K562 (cell line): ENCODE measurements around the gene FLRT1. TPM values are rescaled to one million over a fixed set of nuclear protein-coding genes. Genes with fewer than 3 reads are reported as not detected.

Source experiments
- POLR2B ChIP-seq: fragments of 450-650 bp; IDR thresholded peaks from 2 replicates; pipeline ENCODE4 v1.6.1; 2018; ENCODE audit warnings: low read depth; ENCODE audit not compliant: partially characterized antibody
- ZBTB1 ChIP-seq: sonication (generic); formaldehyde crosslinking; IDR thresholded peaks from 2 replicates; pipeline ENCODE4 v1.8.1; 2023; ENCODE audit warnings: missing genetic modification reagents, low read depth, mild to moderate bottlenecking, borderline replicate concordance
- polyA plus RNA-seq, 8 experiments: library from polyadenylated mRNA; depleted of rRNA in 4 of 8; stranded (reverse) in 5 of 8; unstranded in 3 of 8; fragments of >200 nt; fragmentation: Nextera tagmentation in 2 of 8; fragmentation: Illumina TruSeq in 1 of 8; extraction: Ambion mirVana in 2 of 8; extraction: Trizol in 1 of 8; gene quantifications; 2 replicates each; pipeline versions ENCODE4 v1.2.1 to v1.2.3, GENCODE V29; 2011 to 2014; ENCODE audit warnings: inconsistent platforms in 1 of 8, missing spikeins in 1 of 8
- total RNA-seq, 7 experiments: library from RNA; depleted of rRNA in 6 of 7; stranded (reverse); fragments of >200 nt in 6 of 7; fragmentation: Illumina TruSeq in 2 of 7; extraction: Trizol in 2 of 7; gene quantifications; 2 replicates each; pipeline versions ENCODE4 v1.2.1 to v1.2.3, GENCODE V29; 2011 to 2021; ENCODE audit warnings: low replicate concordance in 1 of 7
- TF ChIP-seq, protein P1 (sequence below): fragments of 200-600 bp; sonication (generic); IDR thresholded peaks from one replicate; pipeline ENCODE4 v1.6.1; 2012; ENCODE audit warnings: mild to moderate bottlenecking, low read depth, low read length, inconsistent platforms
- TF ChIP-seq, protein P2 (sequence below): IDR thresholded peaks from 2 replicates; pipeline ENCODE4 v1.6.1; 2014; ENCODE audit warnings: antibody characterized with exemption
- TF ChIP-seq, protein P3 (sequence below): IDR thresholded peaks from 3 replicates; pipeline ENCODE4 v1.6.1; 2011; ENCODE audit warnings: borderline replicate concordance, mild to moderate bottlenecking; ENCODE audit not compliant: insufficient read length, insufficient read depth

The FLRT1 gene
- total and polyA plus RNA-seq, 9 of the 15 experiments (the other 6 are each of a cell fraction or from before 2014, with no cell fraction given) = not detected

DNA sequence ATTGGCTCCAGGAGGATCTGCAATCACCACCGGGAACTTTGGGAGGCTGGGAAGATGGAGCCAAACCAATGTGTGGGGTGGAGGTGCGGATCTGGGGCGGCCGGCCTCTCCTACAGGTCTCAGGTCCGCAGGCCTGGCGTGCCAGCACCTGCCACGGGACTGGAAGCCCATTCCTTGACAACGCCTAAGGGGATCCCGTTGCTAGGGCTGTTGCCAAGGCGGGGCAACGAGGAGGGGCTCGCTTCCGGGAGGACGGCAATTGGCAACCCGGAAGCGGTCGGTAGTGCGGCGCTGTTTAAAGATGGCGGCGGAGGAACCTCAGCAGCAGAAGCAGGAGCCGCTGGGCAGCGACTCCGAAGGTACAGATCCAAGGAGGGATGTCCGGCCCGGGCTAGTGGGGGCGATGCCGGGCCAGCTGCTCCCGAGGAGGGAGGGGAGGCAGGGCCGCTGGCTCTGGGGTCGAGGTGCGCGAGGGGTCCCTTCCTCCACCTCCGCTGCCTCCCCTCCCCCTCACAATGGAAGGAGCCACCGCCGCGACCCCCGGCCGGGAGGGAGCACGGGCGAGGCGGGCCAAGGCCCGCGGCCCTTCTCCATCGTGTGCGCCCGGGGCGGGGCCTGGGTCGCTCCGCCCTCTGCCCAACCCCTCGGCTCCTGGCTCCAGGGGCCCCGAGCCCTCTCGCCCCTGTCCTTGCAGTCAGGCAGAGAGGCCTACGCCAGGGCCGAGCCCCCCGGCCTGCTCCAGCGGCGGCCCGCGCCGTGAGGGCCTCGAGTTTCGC lies 49.4 kb upstream of the FLRT1 start, which contains the start of gene OTUB1 (continued):
- TF ChIP-seq, protein P1, sequence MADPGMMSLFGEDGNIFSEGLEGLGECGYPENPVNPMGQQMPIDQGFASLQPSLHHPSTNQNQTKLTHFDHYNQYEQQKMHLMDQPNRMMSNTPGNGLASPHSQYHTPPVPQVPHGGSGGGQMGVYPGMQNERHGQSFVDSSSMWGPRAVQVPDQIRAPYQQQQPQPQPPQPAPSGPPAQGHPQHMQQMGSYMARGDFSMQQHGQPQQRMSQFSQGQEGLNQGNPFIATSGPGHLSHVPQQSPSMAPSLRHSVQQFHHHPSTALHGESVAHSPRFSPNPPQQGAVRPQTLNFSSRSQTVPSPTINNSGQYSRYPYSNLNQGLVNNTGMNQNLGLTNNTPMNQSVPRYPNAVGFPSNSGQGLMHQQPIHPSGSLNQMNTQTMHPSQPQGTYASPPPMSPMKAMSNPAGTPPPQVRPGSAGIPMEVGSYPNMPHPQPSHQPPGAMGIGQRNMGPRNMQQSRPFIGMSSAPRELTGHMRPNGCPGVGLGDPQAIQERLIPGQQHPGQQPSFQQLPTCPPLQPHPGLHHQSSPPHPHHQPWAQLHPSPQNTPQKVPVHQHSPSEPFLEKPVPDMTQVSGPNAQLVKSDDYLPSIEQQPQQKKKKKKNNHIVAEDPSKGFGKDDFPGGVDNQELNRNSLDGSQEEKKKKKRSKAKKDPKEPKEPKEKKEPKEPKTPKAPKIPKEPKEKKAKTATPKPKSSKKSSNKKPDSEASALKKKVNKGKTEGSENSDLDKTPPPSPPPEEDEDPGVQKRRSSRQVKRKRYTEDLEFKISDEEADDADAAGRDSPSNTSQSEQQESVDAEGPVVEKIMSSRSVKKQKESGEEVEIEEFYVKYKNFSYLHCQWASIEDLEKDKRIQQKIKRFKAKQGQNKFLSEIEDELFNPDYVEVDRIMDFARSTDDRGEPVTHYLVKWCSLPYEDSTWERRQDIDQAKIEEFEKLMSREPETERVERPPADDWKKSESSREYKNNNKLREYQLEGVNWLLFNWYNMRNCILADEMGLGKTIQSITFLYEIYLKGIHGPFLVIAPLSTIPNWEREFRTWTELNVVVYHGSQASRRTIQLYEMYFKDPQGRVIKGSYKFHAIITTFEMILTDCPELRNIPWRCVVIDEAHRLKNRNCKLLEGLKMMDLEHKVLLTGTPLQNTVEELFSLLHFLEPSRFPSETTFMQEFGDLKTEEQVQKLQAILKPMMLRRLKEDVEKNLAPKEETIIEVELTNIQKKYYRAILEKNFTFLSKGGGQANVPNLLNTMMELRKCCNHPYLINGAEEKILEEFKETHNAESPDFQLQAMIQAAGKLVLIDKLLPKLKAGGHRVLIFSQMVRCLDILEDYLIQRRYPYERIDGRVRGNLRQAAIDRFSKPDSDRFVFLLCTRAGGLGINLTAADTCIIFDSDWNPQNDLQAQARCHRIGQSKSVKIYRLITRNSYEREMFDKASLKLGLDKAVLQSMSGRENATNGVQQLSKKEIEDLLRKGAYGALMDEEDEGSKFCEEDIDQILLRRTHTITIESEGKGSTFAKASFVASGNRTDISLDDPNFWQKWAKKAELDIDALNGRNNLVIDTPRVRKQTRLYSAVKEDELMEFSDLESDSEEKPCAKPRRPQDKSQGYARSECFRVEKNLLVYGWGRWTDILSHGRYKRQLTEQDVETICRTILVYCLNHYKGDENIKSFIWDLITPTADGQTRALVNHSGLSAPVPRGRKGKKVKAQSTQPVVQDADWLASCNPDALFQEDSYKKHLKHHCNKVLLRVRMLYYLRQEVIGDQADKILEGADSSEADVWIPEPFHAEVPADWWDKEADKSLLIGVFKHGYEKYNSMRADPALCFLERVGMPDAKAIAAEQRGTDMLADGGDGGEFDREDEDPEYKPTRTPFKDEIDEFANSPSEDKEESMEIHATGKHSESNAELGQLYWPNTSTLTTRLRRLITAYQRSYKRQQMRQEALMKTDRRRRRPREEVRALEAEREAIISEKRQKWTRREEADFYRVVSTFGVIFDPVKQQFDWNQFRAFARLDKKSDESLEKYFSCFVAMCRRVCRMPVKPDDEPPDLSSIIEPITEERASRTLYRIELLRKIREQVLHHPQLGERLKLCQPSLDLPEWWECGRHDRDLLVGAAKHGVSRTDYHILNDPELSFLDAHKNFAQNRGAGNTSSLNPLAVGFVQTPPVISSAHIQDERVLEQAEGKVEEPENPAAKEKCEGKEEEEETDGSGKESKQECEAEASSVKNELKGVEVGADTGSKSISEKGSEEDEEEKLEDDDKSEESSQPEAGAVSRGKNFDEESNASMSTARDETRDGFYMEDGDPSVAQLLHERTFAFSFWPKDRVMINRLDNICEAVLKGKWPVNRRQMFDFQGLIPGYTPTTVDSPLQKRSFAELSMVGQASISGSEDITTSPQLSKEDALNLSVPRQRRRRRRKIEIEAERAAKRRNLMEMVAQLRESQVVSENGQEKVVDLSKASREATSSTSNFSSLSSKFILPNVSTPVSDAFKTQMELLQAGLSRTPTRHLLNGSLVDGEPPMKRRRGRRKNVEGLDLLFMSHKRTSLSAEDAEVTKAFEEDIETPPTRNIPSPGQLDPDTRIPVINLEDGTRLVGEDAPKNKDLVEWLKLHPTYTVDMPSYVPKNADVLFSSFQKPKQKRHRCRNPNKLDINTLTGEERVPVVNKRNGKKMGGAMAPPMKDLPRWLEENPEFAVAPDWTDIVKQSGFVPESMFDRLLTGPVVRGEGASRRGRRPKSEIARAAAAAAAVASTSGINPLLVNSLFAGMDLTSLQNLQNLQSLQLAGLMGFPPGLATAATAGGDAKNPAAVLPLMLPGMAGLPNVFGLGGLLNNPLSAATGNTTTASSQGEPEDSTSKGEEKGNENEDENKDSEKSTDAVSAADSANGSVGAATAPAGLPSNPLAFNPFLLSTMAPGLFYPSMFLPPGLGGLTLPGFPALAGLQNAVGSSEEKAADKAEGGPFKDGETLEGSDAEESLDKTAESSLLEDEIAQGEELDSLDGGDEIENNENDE = no peak
- TF ChIP-seq, protein P2, sequence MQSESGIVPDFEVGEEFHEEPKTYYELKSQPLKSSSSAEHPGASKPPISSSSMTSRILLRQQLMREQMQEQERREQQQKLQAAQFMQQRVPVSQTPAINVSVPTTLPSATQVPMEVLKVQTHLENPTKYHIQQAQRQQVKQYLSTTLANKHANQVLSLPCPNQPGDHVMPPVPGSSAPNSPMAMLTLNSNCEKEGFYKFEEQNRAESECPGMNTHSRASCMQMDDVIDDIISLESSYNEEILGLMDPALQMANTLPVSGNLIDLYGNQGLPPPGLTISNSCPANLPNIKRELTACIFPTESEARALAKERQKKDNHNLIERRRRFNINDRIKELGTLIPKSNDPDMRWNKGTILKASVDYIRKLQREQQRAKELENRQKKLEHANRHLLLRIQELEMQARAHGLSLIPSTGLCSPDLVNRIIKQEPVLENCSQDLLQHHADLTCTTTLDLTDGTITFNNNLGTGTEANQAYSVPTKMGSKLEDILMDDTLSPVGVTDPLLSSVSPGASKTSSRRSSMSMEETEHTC = no peak
- TF ChIP-seq ZBTB1 (CRISPR knock-in tag) (no peak; the same call in 1 of the 2 replicates), POLR2B (peak; percentile 92)
- TF ChIP-seq, protein P3, sequence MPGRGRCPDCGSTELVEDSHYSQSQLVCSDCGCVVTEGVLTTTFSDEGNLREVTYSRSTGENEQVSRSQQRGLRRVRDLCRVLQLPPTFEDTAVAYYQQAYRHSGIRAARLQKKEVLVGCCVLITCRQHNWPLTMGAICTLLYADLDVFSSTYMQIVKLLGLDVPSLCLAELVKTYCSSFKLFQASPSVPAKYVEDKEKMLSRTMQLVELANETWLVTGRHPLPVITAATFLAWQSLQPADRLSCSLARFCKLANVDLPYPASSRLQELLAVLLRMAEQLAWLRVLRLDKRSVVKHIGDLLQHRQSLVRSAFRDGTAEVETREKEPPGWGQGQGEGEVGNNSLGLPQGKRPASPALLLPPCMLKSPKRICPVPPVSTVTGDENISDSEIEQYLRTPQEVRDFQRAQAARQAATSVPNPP = no peak
